ENCODE data around the gene RARRES1. TPM values are rescaled to one million over a fixed set of nuclear protein-coding genes. Genes with fewer than 3 reads are reported as not detected.

The RARRES1 gene
- total RNA-seq, 1 experiment from 2014 or later: 0.20 TPM

- RAD21 ChIA-PET (ENCODE audit: low non-redundant PET in 1 of 2, low total read pairs in 2 of 2, uncharacterized antibody in 2 of 2, unreplicated experiment in 2 of 2): no interaction called here
- Histone ChIP-seq H3K27ac (ENCODE audit: low read depth, low read length) (no peak within 1 kb of the TSS), H3K79me2 (ENCODE audit: insufficient read depth, low read length) (peaks cover 5% of the 10 kb centered on the region), H3K4me3 (replicated peaks in 1 of 2; ENCODE audit: low read depth in 1 of 2, low read length in 2 of 2) (no peak within 1 kb of the TSS), H4K20me1 (ENCODE audit: insufficient read depth) (peaks cover 3% of the 10 kb centered on the region; the same call in 1 of the 2 replicates), H2AFZ (ENCODE audit: low read depth, low read length, poor library complexity, severe bottlenecking) (no peak within 1 kb of the TSS), H3K36me3 (ENCODE audit: control insufficient read depth in 1 of 2, insufficient read depth in 2 of 2, low read length in 2 of 2) (peaks cover 0 to 2% of the 10 kb centered on the region in 2 experiments; a peak in 1 of 4 replicates), H3K4me1 (ENCODE audit: control insufficient read depth in 1 of 2, insufficient read depth in 2 of 2, low read length in 2 of 2) (no peaks in the 10 kb centered on the region), H3K9ac (ENCODE audit: low read length) (no peak within 1 kb of the TSS), H3K9me2 (ENCODE audit: insufficient read depth) (no peaks in the 10 kb centered on the region), H3K27me3 (ENCODE audit: insufficient read depth, low read length) (no peaks in the 10 kb centered on the region), H3K4me2 (ENCODE audit: low read length) (no peak within 1 kb of the TSS), H3K9me3 (ENCODE audit: control insufficient read depth in 1 of 2, insufficient read depth in 1 of 2, low read depth in 1 of 2, low read length in 2 of 2) (no peaks in the 10 kb centered on the region)
- DNase-seq (ENCODE audit: low read depth, low spot score) (no peak), ATAC-seq (peak; percentile 100)
- TF ChIP-seq CTCF (IDR thresholded peaks at IDR 0.05 in 2 of 3, conservative IDR thresholded peaks at IDR 0.05 in 1 of 3; ENCODE audit: borderline replicate concordance in 1 of 3, insufficient read depth in 1 of 3, low read depth in 2 of 3, low read length in 2 of 3): peak; percentile 41 to 57 (median 41); a peak in 5 of 6 replicates
- no peak for TF ChIP-seq ZNF274 (IDR thresholded peaks at IDR 0.05; ENCODE audit: low read depth, low read length)
- POLR2A ChIA-PET: no interaction called here
- CTCF ChIA-PET: no interaction called here
- BruUV-seq (replicated peaks): no TSS peak
- intact Hi-C loops (cut with micrococcal nuclease): no loop called here
Observed at GRCh38 chr3:158672215-158673176, 59.8 kb downstream of the RARRES1 start, which contains the start of gene LXN. Gene LXN, minus strand, starts transcription at chr3:158672648. Its CDS starts 170 bp downstream, at chr3:158672478.

GRCh38 chr3:158671821-158672214 is 60.4 kb downstream of the RARRES1 start:
- no peak for TF ChIP-seq YY1 (IDR thresholded peaks at IDR 0.05; ENCODE audit: extremely low read depth, insufficient replicate concordance, low read depth, low read length)
- no peak for TF ChIP-seq SIN3A (IDR thresholded peaks at IDR 0.05; ENCODE audit: low read depth)
- TF ChIP-seq REST (IDR thresholded peaks at IDR 0.05; ENCODE audit: low read depth): no peak
- no peak for TF ChIP-seq EZH2phosphoT487 (IDR thresholded peaks at IDR 0.05; ENCODE audit: borderline replicate concordance)
- no peak for TF ChIP-seq EZH2 (IDR thresholded peaks at IDR 0.05)
- Histone ChIP-seq H3K79me2 (ENCODE audit: insufficient read depth, low read length) (peaks cover 5% of the 10 kb centered on the region), H3K27ac (ENCODE audit: low read depth, low read length) (no peak overlapping the region), H3K4me1 (ENCODE audit: control insufficient read depth in 1 of 2, insufficient read depth in 2 of 2, low read length in 2 of 2) (no peaks in the 10 kb centered on the region), H3K36me3 (ENCODE audit: control insufficient read depth in 1 of 2, insufficient read depth in 2 of 2, low read length in 2 of 2) (peaks cover 2 to 3% of the 10 kb centered on the region in 2 experiments; a peak in 1 of 4 replicates), H3K4me3 (replicated peaks in 1 of 2; ENCODE audit: low read depth in 1 of 2, low read length in 2 of 2) (no peak overlapping the region), H2AFZ (ENCODE audit: low read depth, low read length, poor library complexity, severe bottlenecking) (no peak overlapping the region), H3K9me3 (ENCODE audit: control insufficient read depth in 1 of 2, insufficient read depth in 1 of 2, low read depth in 1 of 2, low read length in 2 of 2) (no peaks in the 10 kb centered on the region), H3K27me3 (ENCODE audit: insufficient read depth, low read length) (no peaks in the 10 kb centered on the region), H3K4me2 (ENCODE audit: low read length) (no peak overlapping the region), H3K9me2 (ENCODE audit: insufficient read depth) (no peaks in the 10 kb centered on the region), H4K20me1 (ENCODE audit: insufficient read depth) (peaks cover 3% of the 10 kb centered on the region; the same call in 1 of the 2 replicates), H3K9ac (ENCODE audit: low read length) (no peak overlapping the region)
- no TSS peak for BruUV-seq (replicated peaks)
- CTCF ChIA-PET: no interaction called here
- DNase-seq (ENCODE audit: low read depth, low spot score) (no peak), ATAC-seq (no peak)
- intact Hi-C loops (cut with micrococcal nuclease): no loop called here
- POLR2A ChIA-PET: no interaction called here
- RAD21 ChIA-PET (ENCODE audit: low non-redundant PET in 1 of 2, low total read pairs in 2 of 2, uncharacterized antibody in 2 of 2, unreplicated experiment in 2 of 2): no interaction called here

Measured in HCT116 (cell line).